ENCODE measurements around the gene CD226.

DNA sequence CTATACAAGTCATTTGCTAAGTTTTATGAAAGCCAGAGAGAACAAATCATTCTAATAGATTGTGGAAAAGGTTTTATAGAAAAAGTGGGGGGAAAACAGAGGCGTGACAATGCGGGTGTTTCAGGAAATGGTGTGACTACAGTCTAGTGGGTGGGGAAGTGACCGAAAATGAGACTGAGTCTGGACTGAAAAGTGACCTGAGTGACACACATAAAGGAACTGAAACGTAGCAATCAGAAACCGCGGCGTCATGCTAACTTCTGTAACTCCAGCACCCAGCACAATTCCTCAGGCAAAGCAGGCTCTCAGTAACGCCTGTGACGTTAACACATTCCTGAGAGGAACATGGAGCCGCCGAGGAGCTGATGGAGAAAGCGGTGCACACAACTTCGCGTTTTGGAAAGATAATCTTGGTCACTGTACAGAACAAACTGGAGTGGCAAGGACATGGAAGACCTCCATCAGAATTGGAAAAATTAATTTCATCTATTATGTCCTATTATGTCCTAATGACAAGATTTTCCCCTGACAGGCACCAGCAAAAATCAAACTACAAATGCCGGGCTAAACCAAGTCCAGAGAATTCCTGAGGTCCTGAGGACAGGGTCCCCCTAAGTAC is 1.4 kb upstream of the CD226 start:
- TF ChIP-seq TARDBP (IDR thresholded peaks at IDR 0.05; ENCODE audit: borderline replicate concordance) (no peak; the same call in 1 of the 2 replicates), EZH2 (IDR thresholded peaks at IDR 0.05; ENCODE audit: borderline replicate concordance, control insufficient read depth, low read depth, low read length) (no peak), NFYB (IDR thresholded peaks at IDR 0.05; ENCODE audit: insufficient read depth, low read depth, low read length) (no peak), POLR2AphosphoS5 (IDR thresholded peaks at IDR 0.05; ENCODE audit: low read length) (no peak), MYC (IDR thresholded peaks at IDR 0.05; ENCODE audit: insufficient read depth, insufficient read length, insufficient replicate concordance, low read length, severe bottlenecking) (no peak), SREBF2 (IDR thresholded peaks at IDR 0.05; ENCODE audit: low read length) (no peak), KAT2A (conservative IDR thresholded peaks at IDR 0.05; ENCODE audit: control insufficient read depth, low read depth, low read length) (no peak), TCF3 (IDR thresholded peaks at IDR 0.05; ENCODE audit: borderline replicate concordance, insufficient read depth, low read depth, low read length) (peak; percentile 75), PAX8 (IDR thresholded peaks at IDR 0.05) (no peak), CEBPB (IDR thresholded peaks at IDR 0.05; ENCODE audit: borderline replicate concordance in 1 of 2, low read depth in 2 of 2, low read length in 2 of 2) (peak in 1 of 2 experiments; percentile 84; a peak in 1 of 4 replicates), POLR2AphosphoS2 (IDR thresholded peaks at IDR 0.05; ENCODE audit: low read depth, low read length) (no peak)
- TF ChIP-seq, protein P1, sequence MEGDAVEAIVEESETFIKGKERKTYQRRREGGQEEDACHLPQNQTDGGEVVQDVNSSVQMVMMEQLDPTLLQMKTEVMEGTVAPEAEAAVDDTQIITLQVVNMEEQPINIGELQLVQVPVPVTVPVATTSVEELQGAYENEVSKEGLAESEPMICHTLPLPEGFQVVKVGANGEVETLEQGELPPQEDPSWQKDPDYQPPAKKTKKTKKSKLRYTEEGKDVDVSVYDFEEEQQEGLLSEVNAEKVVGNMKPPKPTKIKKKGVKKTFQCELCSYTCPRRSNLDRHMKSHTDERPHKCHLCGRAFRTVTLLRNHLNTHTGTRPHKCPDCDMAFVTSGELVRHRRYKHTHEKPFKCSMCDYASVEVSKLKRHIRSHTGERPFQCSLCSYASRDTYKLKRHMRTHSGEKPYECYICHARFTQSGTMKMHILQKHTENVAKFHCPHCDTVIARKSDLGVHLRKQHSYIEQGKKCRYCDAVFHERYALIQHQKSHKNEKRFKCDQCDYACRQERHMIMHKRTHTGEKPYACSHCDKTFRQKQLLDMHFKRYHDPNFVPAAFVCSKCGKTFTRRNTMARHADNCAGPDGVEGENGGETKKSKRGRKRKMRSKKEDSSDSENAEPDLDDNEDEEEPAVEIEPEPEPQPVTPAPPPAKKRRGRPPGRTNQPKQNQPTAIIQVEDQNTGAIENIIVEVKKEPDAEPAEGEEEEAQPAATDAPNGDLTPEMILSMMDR (IDR thresholded peaks at IDR 0.05 in 2 of 3, conservative IDR thresholded peaks at IDR 0.05 in 1 of 3; ENCODE audit: control insufficient read depth in 2 of 3, extremely low read depth in 1 of 3, insufficient read depth in 1 of 3, low read depth in 3 of 3, low read length in 3 of 3), result no peak
- TF ChIP-seq, protein P2, sequence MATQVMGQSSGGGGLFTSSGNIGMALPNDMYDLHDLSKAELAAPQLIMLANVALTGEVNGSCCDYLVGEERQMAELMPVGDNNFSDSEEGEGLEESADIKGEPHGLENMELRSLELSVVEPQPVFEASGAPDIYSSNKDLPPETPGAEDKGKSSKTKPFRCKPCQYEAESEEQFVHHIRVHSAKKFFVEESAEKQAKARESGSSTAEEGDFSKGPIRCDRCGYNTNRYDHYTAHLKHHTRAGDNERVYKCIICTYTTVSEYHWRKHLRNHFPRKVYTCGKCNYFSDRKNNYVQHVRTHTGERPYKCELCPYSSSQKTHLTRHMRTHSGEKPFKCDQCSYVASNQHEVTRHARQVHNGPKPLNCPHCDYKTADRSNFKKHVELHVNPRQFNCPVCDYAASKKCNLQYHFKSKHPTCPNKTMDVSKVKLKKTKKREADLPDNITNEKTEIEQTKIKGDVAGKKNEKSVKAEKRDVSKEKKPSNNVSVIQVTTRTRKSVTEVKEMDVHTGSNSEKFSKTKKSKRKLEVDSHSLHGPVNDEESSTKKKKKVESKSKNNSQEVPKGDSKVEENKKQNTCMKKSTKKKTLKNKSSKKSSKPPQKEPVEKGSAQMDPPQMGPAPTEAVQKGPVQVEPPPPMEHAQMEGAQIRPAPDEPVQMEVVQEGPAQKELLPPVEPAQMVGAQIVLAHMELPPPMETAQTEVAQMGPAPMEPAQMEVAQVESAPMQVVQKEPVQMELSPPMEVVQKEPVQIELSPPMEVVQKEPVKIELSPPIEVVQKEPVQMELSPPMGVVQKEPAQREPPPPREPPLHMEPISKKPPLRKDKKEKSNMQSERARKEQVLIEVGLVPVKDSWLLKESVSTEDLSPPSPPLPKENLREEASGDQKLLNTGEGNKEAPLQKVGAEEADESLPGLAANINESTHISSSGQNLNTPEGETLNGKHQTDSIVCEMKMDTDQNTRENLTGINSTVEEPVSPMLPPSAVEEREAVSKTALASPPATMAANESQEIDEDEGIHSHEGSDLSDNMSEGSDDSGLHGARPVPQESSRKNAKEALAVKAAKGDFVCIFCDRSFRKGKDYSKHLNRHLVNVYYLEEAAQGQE (IDR thresholded peaks at IDR 0.05; ENCODE audit: low read depth, low read length), result no peak
